SW 1271 (cell line): Measurements from ENCODE around the gene ATP1B1.

Source experiments
- DNase-seq, 2 experiments: peaks; one replicate each; lab custom pipeline; 2025; lab: John Stamatoyannopoulos, UW

The ATP1B1 gene

DNA sequence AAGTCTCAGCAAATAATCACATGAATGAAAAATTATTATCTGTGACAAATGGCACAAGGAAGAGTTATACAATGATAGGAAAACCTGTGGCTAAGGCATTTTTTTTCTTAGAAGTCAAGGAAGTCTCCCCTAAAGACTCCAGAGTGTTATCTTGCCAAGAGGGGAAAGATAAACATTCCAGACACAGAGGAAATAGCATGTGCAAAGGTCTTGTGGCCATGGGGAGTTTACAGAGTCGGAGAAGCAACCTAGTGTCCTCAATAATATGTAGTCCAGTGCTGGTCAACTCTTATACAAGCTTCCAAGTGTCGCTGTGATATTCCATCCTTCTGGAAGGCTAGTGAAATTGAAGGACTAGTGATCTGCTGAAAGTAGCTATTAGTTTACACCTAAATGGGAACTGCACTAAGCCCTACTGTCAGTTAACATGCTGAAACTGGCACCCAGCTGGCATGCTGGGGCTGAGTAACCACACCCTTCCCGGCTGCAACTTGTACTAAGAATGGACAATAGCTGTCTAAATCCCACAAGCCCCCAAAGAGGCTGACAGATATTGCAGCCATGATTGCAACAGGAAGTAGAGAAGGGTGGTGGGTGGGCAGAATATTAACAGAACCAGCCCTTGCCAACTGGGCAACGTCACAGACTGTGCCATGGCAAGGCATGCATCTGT lies 11.5 kb upstream of the ATP1B1 start:
- no peak for DNase-seq

DNA sequence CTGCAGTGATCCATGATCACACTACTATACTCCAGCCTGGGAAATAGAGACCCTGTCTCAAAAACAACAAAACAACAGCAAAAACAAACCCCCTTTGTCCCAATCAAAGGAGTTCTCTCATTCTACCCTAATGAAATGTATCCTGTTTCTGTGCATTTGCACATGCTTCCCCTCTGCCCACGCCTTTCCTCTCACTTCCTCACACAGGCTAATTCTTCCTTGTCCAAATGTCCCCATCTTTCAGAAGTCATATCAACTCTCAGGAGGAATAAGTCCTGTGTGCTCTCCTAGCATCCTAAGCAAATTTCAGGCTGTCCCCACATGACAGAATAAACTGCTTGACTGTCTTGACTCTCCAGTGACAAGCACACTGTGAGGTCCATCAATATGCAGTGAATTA lies 8.1 kb upstream of the ATP1B1 start:
- no peak for DNase-seq

DNA sequence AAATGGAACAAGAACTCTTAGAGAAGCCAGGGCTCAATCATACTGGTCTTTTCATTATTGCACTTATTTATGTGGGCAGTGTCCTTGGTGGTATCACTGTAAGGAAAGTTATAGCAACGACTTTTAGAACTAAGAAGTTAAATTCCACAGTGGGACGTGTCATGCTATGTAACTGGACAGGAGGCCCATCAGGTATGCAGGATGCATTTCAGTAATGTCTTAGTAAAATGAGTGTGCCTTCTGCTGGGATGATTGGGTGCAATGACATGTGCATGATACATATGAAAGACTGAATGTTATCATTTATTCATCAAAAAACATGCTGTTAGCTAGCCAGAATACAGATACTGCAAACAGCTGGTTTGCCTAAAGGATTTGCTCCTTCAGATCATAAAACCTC lies 6.9 kb upstream of the ATP1B1 start:
- no peak for DNase-seq

DNA sequence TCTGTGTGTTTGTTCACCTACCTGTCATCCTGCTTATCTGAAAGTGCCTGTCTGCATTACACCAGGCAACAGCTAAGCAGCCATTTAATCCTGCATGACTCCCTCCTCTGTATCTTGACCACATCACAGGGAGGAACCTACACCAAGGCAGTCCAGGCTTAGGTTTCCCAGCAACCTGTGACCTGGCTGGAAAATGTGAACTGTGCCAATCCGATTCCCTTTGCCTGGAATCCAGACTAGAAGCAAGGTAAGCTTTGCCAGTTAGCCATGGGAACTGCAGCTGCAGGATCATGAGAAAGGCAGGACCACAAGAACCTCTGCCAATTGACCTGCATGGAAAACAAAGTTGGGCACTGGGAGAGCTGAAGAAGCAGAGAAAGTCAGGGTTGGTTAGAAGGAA lies 6.3 kb upstream of the ATP1B1 start:
- DNase-seq, result no peak

GRCh38 chr1:169100651-169101088 lies 5.8 kb upstream of the ATP1B1 start:
- no peak for DNase-seq

DNA sequence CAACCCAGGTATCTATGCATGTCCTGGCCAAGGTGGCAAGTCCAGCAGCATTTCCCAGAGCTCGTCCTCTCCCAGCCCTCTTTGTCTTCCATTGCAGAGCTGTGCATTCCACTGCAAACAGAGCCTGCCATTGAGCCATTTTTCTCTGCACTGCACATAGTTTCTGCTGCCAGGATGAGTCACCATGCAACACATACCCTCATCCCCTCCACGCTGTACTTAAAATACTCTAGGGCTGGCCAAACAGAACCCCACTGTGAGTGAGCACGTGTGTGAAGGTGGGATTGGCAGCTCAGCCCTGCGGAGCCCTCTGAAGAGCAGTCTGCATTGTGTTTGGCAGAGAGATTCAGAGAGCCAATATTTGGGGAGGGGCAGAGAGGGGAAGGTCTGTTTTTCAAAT lies 3.9 kb upstream of the ATP1B1 start:
- no peak for DNase-seq

DNA sequence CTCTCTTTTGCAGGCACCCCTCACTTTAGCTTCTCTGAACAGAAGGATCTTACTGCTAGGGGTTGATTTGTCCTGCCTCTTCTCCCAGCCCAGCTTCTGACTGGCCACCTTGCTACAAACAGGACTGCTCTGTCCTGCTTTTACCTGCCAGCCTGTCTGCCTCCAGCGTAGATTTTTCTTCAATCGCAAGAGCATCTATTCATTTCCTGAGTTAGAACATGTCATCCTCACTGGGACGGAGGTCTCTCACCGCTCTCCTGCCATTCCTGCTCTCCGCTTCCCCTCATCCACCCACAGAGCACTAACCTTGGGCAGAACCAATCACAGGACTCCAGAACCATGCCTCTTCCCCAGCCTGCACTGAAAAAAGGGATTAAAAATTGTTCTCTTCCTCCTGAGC lies 3.5 kb upstream of the ATP1B1 start:
- DNase-seq, result no peak

DNA sequence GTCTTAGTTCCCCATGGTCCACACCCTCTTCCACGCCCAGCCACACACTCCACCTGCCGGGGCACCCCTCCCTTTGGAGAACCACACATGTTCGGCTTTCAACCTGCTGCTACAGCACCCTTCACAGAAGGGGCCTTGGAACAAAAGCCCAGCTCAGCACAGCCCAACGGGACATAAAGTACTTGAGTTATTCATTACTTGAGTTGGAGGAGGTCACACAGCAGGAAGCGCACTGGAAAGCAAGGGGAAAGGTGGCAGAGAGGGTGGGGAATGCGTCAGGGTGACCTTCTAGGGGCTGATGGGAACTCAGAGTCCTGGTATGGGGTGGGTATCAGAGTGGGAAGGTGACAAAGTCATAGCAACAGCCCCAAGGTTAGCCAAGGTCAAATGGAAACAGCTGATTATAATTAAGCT lies 3.0 kb upstream of the ATP1B1 start:
- no peak for DNase-seq

DNA sequence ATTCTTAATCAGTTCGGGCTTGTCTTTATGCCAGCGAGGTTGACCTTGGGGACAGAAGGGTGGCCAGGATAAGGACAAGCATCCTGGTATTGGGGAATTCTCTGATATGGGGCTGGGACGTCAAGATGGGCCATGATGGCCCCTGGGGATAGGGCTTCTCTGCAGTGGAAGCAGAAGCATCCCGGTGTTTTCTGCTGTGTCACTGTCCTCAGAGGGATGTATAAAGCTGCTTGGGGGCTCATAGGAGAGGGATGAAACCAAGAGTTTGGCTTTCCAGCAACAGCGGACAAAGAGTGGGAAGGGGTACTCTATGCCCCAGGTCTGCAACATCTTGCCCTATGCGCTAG lies 1.4 kb upstream of the ATP1B1 start:
- no peak for DNase-seq

DNA sequence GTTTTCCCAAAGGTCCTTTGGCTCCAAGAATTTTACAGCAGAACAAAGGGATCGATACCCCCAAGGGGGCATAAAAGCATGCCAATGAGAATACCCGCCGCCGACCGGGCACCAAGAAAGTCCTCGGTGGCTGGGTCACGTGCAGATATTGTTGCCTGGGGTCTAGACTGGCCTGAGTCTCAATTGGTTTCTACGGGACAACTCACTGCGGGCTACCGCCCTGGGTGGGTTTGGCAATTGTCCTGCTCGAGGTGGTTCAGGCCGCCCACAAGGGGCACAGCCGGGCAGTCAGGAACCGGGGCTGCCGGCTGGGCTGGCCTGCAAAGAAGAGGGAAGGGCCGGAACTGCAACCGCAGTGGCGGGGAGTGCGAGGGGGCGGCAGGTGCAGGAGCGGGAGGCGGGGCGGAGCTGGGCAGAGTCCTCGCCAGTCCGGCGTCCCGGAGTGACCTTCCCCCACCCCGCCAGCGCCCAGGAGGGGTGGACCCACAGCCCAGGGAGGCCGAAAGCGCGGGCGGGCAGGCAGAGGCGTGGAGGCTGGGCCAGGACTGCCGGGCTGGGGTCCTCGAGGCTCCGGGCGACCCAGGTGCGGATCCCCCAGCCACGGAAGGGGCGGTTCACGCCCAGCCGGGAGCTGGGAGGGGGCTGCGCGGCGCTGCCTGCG lies 926 bp upstream of the ATP1B1 start:
- DNase-seq, result peak; percentile 8 to 29

GRCh38 chr1:169106921-169107602 lies 572 bp downstream of the ATP1B1 start:
- peak in 1 of 2 experiments; percentile 31 for DNase-seq

- DNase-seq, result peak in 1 of 2 experiments; percentile 14
Observed at GRCh38 chr1:169107603-169108208, 1.2 kb downstream of the ATP1B1 start.

GRCh38 chr1:169108223-169108622 lies 1.7 kb downstream of the ATP1B1 start:
- no peak for DNase-seq

GRCh38 chr1:169108863-169109560 lies 2.5 kb downstream of the ATP1B1 start:
- DNase-seq, result peak in 1 of 2 experiments; percentile 36

GRCh38 chr1:169109561-169110134 lies 3.2 kb downstream of the ATP1B1 start:
- peak; percentile 71 to 84 for DNase-seq

- no peak for DNase-seq
Observed at GRCh38 chr1:169110236-169110635, 3.7 kb downstream of the ATP1B1 start.

DNA sequence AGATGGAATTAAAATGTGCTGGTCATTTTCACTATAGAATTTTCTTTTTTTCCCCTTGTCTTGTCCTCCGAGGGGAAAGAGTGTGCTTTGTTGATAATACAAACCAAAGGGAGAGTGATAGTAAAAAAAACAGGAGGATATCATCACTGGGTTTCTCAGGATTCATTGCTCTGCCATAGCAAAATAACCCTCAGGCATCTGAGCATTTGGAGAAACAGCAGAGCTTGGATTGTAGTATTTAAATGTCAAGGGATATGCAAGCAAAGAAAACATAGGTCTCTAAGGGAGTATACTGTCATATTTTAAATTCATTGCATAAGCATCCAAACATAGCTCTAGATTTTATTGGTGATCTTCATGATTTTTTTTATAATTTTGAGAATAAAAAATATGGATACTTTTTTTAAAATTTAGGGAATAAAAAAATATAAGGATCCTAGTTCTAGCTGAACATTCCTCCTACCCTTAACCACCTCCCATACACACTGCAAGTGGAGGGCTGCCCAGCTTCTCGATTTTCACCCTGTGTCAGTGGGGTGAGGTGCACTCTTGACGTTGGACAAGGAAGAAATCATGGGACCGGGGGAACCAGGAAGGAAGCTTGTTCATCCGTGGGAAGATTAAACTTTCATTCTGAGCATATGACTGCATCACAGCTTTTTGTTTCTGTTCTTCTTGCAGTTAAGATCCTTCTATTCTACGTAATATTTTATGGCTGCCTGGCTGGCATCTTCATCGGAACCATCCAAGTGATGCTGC lies 4.4 kb downstream of the ATP1B1 start:
- no peak for DNase-seq

GRCh38 chr1:169111472-169111871 lies 5.0 kb downstream of the ATP1B1 start:
- DNase-seq, result no peak

DNA sequence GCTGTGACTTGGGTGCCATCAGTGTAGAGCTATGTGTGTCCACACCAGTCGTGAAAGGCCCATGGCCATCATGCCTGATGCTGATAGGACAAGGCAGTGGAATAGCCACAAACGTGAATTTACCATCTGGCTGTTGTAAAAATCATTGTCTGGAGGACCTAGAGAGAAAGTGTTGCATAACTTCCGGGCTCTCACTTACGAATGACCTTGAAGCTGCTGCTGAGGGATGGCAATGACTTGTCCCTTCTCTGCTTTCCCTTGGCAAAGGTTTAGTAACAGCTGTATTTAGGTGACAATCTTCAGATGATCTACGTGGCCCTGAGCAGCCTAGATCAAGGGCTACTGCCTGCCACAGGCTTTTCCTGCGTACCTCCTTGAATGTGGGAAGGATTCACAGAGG lies 5.8 kb downstream of the ATP1B1 start:
- no peak for DNase-seq

DNA sequence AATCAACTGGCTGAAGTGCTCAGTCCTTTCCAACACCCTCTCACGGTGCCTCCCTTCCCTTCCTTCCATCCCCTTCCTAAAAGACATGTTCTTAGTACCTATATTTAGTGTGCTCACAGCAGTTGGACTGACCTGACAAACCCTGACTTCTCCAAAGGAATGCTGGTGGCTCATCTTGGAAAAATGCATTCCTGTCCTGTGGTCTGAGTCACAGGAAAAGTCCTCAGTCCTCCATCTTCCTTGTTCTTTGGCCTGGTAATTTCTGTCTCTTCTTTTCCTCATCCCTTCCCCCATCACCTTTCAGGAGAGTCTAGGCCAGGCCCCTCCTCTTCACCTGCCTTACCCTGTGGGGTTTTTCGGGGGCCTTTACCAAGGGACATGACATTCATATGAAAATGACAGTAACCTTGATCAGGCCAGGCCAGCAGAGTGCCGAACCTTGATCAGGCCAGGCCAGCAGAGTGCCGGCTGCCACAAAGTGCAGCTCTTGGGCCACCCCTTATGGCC lies 7.2 kb downstream of the ATP1B1 start:
- DNase-seq, result peak; percentile 53 to 83
